Lung (tissue), 12 donors: ENCODE data around the gene KCNC4. TPM values are rescaled to one million over a fixed set of nuclear protein-coding genes. Genes with fewer than 3 reads are reported as not detected.
A peak's percentile ranks its signal among the peaks of the same experiment; 100 is the strongest.

Source experiments
- ATAC-seq: fragments of 200-7000 bp; cut with Tn5 transposase; one replicate; pipeline ENCODE4 v1.9.1; 2020; ENCODE audit warnings: moderate number of reproducible peaks; ENCODE audit not compliant: insufficient read depth, low FRiP score
- DNase-seq, 3 donors: peaks; one replicate each; pipeline ENCODE4 v3.0.0-alpha.2; 2013 to 2017
- H3K27ac ChIP-seq, 2 donors: one replicate each; pipeline ENCODE4 v1.5.1; 2013; ENCODE audit warnings: mild to moderate bottlenecking in 2 of 2, moderate library complexity in 2 of 2, control low read depth in 1 of 2, inconsistent platforms in 1 of 2, low read depth in 1 of 2, low read length in 1 of 2
- H3K27me3 ChIP-seq, 3 donors: one replicate each; pipeline ENCODE4 v1.5.1; 2013; ENCODE audit warnings: low read length in 2 of 3; ENCODE audit not compliant: control insufficient read depth in 3 of 3, insufficient read depth in 3 of 3
- H3K36me3 ChIP-seq, 4 donors: one replicate each; pipeline ENCODE4 v1.5.1; 2013; ENCODE audit warnings: low read length in 4 of 4, mild to moderate bottlenecking in 1 of 4, moderate library complexity in 1 of 4; ENCODE audit not compliant: control insufficient read depth in 4 of 4, insufficient read depth in 4 of 4
- H3K4me1 ChIP-seq, 5 donors: one replicate each; pipeline ENCODE4 v1.5.1; 2013; ENCODE audit warnings: low read length in 5 of 5, mild to moderate bottlenecking in 2 of 5, moderate library complexity in 1 of 5; ENCODE audit not compliant: control insufficient read depth in 5 of 5, insufficient read depth in 5 of 5
- H3K4me3 ChIP-seq: one replicate; pipeline ENCODE4 v1.5.1; 2013; ENCODE audit warnings: mild to moderate bottlenecking, control low read depth, moderate library complexity
- H3K9ac ChIP-seq, 2 donors: one replicate each; pipeline ENCODE4 v1.5.1; 2013; ENCODE audit warnings: low read length in 2 of 2, control low read depth in 1 of 2; ENCODE audit not compliant: insufficient read depth in 1 of 2
- H3K9me3 ChIP-seq, 4 donors: one replicate each; pipeline ENCODE4 v1.5.1; 2013; ENCODE audit warnings: low read length in 3 of 4, mild to moderate bottlenecking in 1 of 4, moderate library complexity in 1 of 4; ENCODE audit not compliant: control insufficient read depth in 4 of 4, insufficient read depth in 3 of 4
- whole genome bisulfite sequencing, 2 donors: extraction: QIAGEN DNeasy Blood & Tissue Kit; methylation state at CpG; one replicate each; pipeline ENCODE4 v1.1.7; 2013; 5-methylcytosine and 5-hydroxymethylcytosine counted together
- polyA plus RNA-seq, 2 donors: library from polyadenylated mRNA; stranded (reverse); fragments of 200-250 nt; gene quantifications; one replicate each; pipeline ENCODE4 v1.2.1, GENCODE V29; 2013
- total RNA-seq, 2 donors: library from RNA; depleted of rRNA in 1 of 2; stranded (reverse); fragments of >200 nt in 1 of 2; gene quantifications; one replicate each; pipeline ENCODE4 v1.2.1, GENCODE V29; 2014 to 2021
- TF ChIP-seq, protein P1 (sequence below): IDR thresholded peaks from 2 replicates; pipeline ENCODE4 v1.5.1; 2012; ENCODE audit warnings: mild to moderate bottlenecking; ENCODE audit errors: control extremely low read depth, extremely low read depth
- donor health status: control.
- donor health status: control.
- donor health status: Bipolar disorder and iron deficiency.
- donor health status: healthy.
- donor health status: DM: yes; HTN: yes; CAD: no.

Gene KCNC4
- total and polyA plus RNA-seq, 4 donors, result 3.1 to 9.2 (median 3.5) TPM

DNA sequence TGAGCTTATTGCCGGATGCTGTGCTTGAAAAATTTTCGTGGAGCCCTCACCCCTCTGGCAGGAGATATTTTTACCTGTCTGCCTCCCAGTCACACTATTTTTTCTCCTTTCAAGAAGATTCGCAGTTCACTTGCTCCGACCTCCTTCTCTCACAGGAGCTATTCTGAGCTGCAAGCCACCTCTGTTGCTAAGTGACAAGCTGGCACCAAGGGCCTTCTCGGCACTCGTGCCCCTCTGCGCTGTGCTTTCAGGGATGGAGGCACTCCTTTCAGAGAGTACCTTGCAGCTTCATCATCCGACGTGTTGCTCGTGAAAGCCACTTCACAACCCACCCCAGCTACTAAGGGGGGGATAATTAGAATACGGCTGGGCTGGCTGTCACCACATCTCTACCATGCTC lies 48.3 kb upstream of the KCNC4 start:
- ATAC-seq (no peak), DNase-seq (no peak)
- TF ChIP-seq, protein P1, sequence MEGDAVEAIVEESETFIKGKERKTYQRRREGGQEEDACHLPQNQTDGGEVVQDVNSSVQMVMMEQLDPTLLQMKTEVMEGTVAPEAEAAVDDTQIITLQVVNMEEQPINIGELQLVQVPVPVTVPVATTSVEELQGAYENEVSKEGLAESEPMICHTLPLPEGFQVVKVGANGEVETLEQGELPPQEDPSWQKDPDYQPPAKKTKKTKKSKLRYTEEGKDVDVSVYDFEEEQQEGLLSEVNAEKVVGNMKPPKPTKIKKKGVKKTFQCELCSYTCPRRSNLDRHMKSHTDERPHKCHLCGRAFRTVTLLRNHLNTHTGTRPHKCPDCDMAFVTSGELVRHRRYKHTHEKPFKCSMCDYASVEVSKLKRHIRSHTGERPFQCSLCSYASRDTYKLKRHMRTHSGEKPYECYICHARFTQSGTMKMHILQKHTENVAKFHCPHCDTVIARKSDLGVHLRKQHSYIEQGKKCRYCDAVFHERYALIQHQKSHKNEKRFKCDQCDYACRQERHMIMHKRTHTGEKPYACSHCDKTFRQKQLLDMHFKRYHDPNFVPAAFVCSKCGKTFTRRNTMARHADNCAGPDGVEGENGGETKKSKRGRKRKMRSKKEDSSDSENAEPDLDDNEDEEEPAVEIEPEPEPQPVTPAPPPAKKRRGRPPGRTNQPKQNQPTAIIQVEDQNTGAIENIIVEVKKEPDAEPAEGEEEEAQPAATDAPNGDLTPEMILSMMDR, result no peak

DNA sequence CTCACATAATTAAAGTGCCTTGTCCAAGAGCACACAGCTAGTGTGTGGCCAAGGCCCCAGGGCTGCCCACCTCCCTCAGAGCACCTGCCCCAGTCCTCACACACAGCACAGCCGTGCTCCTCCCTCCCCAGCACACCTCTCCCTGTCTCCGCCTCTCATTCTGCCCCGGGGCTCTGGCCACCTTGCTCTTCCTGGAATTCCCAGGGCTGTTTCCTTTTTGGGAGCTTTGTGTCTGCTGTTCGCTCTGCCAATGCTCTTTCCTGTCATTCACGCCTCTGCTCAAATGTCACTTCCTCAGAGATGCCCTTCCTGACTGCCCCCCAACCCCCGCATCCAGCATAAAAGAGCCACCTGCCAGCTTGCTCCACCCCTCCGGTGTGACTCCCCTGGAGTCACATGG lies 46.5 kb upstream of the KCNC4 start:
- H3K36me3 ChIP-seq, result no peaks in the 10 kb centered on the region
- peaks cover 0 to 14% (median 0%) of the 10 kb centered on the region in 4 donors for H3K9me3 ChIP-seq
- no peak for ATAC-seq
- H3K9ac ChIP-seq, result no peak overlapping the region
- 41 to 52% methylated on average over 7 of the region's 7 CpGs for WGBS, 2 donors
- TF ChIP-seq, protein P1, result no peak
- peak in 2 of 3 donors; percentile 4 to 10 for DNase-seq
- no peak overlapping the region for H3K27ac ChIP-seq
- H3K4me1 ChIP-seq, result no peaks in the 10 kb centered on the region
- H3K27me3 ChIP-seq, result peaks cover 0 to 4% (median 2%) of the 10 kb centered on the region in 3 donors
- H3K4me3 ChIP-seq, result no peak overlapping the region

More for the DNA sequence above, 48.3 kb upstream of the KCNC4 start:
- no peak overlapping the region for H3K27ac ChIP-seq
- WGBS, 2 donors, result 80 to 88% methylated on average over 11 of the region's 11 CpGs
- H3K4me1 ChIP-seq, result no peaks in the 10 kb centered on the region
- H3K36me3 ChIP-seq, result no peaks in the 10 kb centered on the region
- H3K27me3 ChIP-seq, result peaks cover 0 to 4% (median 0%) of the 10 kb centered on the region in 3 donors
- peaks cover 0 to 19% (median 0%) of the 10 kb centered on the region in 4 donors for H3K9me3 ChIP-seq
- no peak overlapping the region for H3K4me3 ChIP-seq
- H3K9ac ChIP-seq, result no peak overlapping the region

DNA sequence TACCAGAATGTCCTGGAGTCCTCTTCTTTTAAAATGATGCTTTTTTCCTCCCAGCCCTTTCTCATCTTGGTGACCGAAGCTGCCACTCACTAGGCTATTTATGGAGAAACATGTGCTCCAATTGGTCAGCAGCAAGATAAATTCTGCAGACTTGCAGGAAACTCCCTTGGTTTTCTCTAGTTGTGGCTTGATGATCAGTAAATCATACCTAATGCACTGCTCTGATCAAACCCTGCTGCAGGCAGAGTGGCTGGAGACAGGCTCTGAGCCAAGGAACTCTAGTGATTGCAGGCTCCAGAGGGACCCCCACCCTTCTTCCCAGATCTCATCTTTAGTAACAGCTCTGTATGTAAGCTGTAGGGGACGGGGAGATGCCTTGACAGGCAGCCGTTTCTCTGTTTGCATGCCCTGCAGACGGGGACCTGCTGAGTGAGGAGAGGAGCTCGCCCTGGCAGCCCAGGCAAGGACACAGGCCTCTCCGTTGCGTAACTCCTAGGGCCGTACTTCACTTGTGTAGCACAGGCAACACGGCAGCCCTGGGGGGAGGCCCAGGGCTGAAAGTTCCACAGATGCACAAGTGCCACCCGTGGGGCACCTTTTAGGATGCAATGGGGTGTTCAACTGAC lies 45.3 kb upstream of the KCNC4 start:
- DNase-seq (no peak), ATAC-seq (no peak)
- Histone ChIP-seq H3K36me3 (no peaks in the 10 kb centered on the region), H3K4me1 (no peaks in the 10 kb centered on the region), H3K4me3 (no peak overlapping the region), H3K27ac (no peak overlapping the region), H3K9me3 (peaks cover 0 to 14% (median 0%) of the 10 kb centered on the region in 4 donors), H3K9ac (no peak overlapping the region), H3K27me3 (peaks cover 0 to 4% (median 2%) of the 10 kb centered on the region in 3 donors)
- TF ChIP-seq, protein P1, result no peak
- 52 to 69% methylated on average over 10 of the region's 10 CpGs for WGBS, 2 donors

DNA sequence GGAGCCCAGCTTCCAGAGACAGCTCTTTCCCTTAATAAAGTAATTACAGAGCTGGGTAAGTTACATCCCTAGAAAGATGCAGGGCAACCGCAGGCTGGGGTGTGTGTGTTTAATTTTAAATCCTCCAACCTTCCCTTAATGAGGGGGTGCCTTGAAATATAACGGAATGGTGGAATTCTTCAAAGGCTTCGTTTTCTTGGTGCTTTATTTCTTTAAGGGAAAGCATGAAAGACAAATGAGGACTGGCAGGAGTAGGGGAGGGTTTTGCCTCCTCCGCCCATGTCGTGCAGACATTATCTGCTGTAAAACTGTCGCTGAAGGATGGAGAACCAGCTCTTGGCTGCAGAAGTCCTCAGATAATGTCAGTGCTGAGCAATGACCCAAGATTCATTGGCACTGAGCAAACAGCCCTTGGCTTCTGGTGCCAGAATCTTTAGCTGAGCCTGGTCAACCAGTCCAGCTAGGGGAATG lies 44.3 kb upstream of the KCNC4 start:
- ATAC-seq (no peak), DNase-seq (no peak)
- Histone ChIP-seq H3K27ac (no peak overlapping the region), H3K27me3 (peaks cover 0 to 4% (median 2%) of the 10 kb centered on the region in 3 donors), H3K4me3 (no peak overlapping the region), H3K36me3 (no peaks in the 10 kb centered on the region), H3K9ac (no peak overlapping the region), H3K9me3 (peaks cover 0 to 11% (median 0%) of the 10 kb centered on the region in 4 donors), H3K4me1 (no peaks in the 10 kb centered on the region)
- 77 to 83% methylated on average over 6 of the region's 6 CpGs for WGBS, 2 donors
- TF ChIP-seq, protein P1, result no peak
